Kidney (tissue), 22 donors: ENCODE results near the gene MYRIP. TPM values are rescaled to one million over a fixed set of nuclear protein-coding genes. Genes with fewer than 3 reads are reported as not detected.
A peak's percentile ranks its signal among the peaks of the same experiment; 100 is the strongest.

ENCODE experiments used
- DNase-seq, 5 donors: peaks; one replicate each; pipeline ENCODE4 v3.0.0-alpha.2; 2013 to 2020
- FAIRE-seq: peaks from 2 replicates; lab custom pipeline; 2012; peaks lifted over from hg19 to GRCh38; lab: Jason Lieb, UNC
- H3K27ac ChIP-seq, 2 donors: one replicate each; pipeline ENCODE4 v1.7.0; 2013; ENCODE audit warnings: low read depth in 2 of 2, low read length in 2 of 2, inconsistent platforms in 1 of 2
- H3K27me3 ChIP-seq: one replicate; pipeline ENCODE4 v1.7.1; 2013; ENCODE audit warnings: low read length, inconsistent platforms; ENCODE audit not compliant: control insufficient read depth, insufficient read depth
- H3K36me3 ChIP-seq, 3 donors: one replicate each; pipeline versions ENCODE4 v1.7.0 to v1.7.1; 2013; ENCODE audit warnings: low read length in 3 of 3, control low read depth in 1 of 3, inconsistent platforms in 1 of 3; ENCODE audit not compliant: insufficient read depth in 3 of 3, control insufficient read depth in 2 of 3
- H3K4me1 ChIP-seq, 3 donors: one replicate each; pipeline versions ENCODE4 v1.7.0 to v1.7.1; 2013; ENCODE audit warnings: low read length in 3 of 3, inconsistent platforms in 1 of 3, low read depth in 1 of 3; ENCODE audit not compliant: control insufficient read depth in 2 of 3, insufficient read depth in 2 of 3
- H3K4me3 ChIP-seq, 3 donors: one replicate each; pipeline versions ENCODE4 v1.7.0 to v1.8.1; 2013; ENCODE audit warnings: low read length in 3 of 3, control low read depth in 1 of 3, inconsistent platforms in 1 of 3
- H3K9ac ChIP-seq, 3 donors: one replicate each; pipeline versions ENCODE4 v1.7.0 to v1.7.1; 2013; ENCODE audit warnings: low read length in 3 of 3, control low read depth in 1 of 3, inconsistent platforms in 1 of 3
- H3K9me3 ChIP-seq, 3 donors: one replicate each; pipeline versions ENCODE4 v1.7.0 to v1.7.1; 2013; ENCODE audit warnings: low read length in 3 of 3, control low read depth in 1 of 3, inconsistent platforms in 1 of 3; ENCODE audit not compliant: control insufficient read depth in 2 of 3, insufficient read depth in 1 of 3
- intact Hi-C: fragments of 100-400 bp; cut with DNase I; formaldehyde crosslinking; loops from one replicate; pipeline ENCODE4 v1.11.1; 2022
- long read RNA-seq, 10 donors: library from polyadenylated mRNA in 1 of 10; unstranded in 1 of 10; transcript quantifications; one replicate each; pipeline ENCODE4 v2.0.0 and lab custom pipeline, GENCODE V29; 2021 to 2026
- polyA plus RNA-seq: library from polyadenylated mRNA; stranded (reverse); fragments of 350-450 nt; fragmentation: Illumina TruSeq; extraction: RNeasy Lipid Tissue Mini Kit (QIAGEN cat#74804); gene quantifications from one replicate; pipeline ENCODE4 v1.2.3, GENCODE V29; 2014; ENCODE audit warnings: low read depth, low replicate concordance; ENCODE audit not compliant: insufficient read depth
- total RNA-seq: library from RNA; stranded (reverse); fragmentation: NEBNext Ultra II Directional; extraction: Animal tissue kit (Norgen Biotek cat#: 25700); gene quantifications from one replicate; pipeline ENCODE4 v1.2.1, GENCODE V29; 2021
- TF ChIP-seq, protein P1 (sequence below): IDR thresholded peaks from 3 replicates; pipeline ENCODE4 v1.5.1; 2012; ENCODE audit warnings: mild to moderate bottlenecking, moderate library complexity, borderline replicate concordance; ENCODE audit not compliant: insufficient read depth; ENCODE audit errors: extremely low read depth
- donor health status: control.
- donor health status: control.
- donor health status: control.
- donor health status: control.
- donor health status: control.
- donor health status: DM: yes; HTN: yes; CAD: no.
- donor health status: Normal renal cell carcinoma (clear cell type).

Gene MYRIP
- total RNA-seq, result 6.6 TPM
- 0.92 TPM for polyA plus RNA-seq
- long read RNA-seq, donor 1, result 0 reads
- long read RNA-seq, donor 2, result 0 reads
- long read RNA-seq, donor 3, result 0 reads
- long read RNA-seq, donor 4, result 0 reads
- long read RNA-seq, donor 5, result 0 reads
- long read RNA-seq, donor 6, result 0 reads
- long read RNA-seq, donor 7, full-length matches to known transcripts, result 6 of 12 reads
- long read RNA-seq, donor 7, partial matches to known transcripts, result 1 of 12 reads
- long read RNA-seq, donor 7, other reads (novel, unspliced or antisense), result 5 of 12 reads
- long read RNA-seq, donor 8, result 0 reads
- long read RNA-seq, donor 9, result 0 reads
- long read RNA-seq, donor 10, result 0 reads

DNA sequence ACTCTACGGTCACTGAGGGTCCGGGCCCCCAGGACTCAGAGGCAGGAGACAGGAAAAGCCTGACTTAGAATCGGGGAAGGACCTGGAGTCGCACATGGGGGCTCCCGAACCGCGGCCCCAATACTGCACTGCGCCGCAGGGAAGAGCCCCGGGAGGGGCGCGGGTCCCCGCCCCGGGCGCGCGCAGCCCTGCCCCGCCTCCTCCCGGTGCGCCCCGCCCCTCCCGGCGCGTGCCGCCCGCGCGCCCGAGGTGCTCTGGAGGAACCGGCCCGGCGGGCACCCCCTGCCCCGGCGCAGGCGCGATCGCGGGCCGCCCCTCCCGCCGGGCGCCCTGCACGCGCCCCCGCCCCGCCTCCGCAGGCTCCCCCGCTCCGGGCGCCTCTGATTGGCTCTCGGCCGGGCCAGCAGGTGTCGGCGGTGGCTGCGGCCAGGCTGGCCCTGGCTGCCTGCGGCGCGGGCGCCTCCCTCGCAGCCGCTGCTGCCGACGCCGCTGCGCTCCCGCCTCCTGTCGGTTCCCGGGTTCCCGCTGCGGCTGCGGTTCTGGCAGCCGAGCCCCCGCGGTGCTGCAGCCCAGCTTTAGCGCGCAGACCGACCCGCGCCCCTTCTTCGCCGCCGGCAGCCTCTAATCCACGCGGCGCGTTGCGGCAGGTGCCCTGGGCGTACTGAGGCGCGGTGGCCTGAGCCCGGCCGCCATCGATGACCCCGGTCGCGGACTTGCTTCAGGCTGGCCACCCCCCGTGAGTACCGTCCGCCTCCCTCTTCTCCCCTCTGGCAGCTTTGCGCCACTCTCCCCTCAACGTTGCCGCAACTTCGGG is at the start of gene MYRIP:
Gene MYRIP (plus strand): TSS at position 429 of the 814 bp plus-strand sequence. CDS start 91,208 bp downstream, outside the sequence.
- peaks cover 0 to 9% (median 0%) of the 10 kb centered on the region in 3 donors for H3K4me1 ChIP-seq
- intact Hi-C loops, result no loop called here
- peak within 1 kb of the TSS in 2 of 3 donors; percentile 17 to 18 for H3K9ac ChIP-seq
- peak within 1 kb of the TSS; percentile 44 to 59 (median 56) for H3K4me3 ChIP-seq
- H3K27ac ChIP-seq, result no peak within 1 kb of the TSS
- peaks cover 10% of the 10 kb centered on the region for H3K27me3 ChIP-seq
- TF ChIP-seq, protein P1, sequence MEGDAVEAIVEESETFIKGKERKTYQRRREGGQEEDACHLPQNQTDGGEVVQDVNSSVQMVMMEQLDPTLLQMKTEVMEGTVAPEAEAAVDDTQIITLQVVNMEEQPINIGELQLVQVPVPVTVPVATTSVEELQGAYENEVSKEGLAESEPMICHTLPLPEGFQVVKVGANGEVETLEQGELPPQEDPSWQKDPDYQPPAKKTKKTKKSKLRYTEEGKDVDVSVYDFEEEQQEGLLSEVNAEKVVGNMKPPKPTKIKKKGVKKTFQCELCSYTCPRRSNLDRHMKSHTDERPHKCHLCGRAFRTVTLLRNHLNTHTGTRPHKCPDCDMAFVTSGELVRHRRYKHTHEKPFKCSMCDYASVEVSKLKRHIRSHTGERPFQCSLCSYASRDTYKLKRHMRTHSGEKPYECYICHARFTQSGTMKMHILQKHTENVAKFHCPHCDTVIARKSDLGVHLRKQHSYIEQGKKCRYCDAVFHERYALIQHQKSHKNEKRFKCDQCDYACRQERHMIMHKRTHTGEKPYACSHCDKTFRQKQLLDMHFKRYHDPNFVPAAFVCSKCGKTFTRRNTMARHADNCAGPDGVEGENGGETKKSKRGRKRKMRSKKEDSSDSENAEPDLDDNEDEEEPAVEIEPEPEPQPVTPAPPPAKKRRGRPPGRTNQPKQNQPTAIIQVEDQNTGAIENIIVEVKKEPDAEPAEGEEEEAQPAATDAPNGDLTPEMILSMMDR, result no peak
- H3K36me3 ChIP-seq, result no peaks in the 10 kb centered on the region
- DNase-seq (peak; percentile 75 to 89 (median 81)), FAIRE-seq (no peak)
- H3K9me3 ChIP-seq, result no peaks in the 10 kb centered on the region

DNA sequence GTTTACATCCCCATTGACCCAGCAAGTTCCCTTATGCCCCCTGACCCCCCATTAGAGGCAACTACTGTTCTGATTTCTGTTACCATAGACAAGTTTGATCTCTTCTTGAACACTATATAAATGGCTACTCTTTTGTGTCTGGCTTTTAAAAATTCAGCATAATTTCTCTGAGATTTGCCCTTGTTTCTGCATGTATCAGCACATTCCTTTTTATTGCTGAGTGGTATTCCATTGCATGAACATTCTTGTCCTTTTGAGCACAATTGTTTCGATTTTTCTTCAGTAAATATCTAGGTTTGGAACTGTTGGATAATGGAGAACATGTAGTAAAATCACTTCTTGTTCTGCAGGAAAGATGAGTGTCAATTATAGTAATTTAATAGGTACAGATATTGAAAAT is 49.1 kb upstream of the MYRIP start:
- no peaks in the 10 kb centered on the region for H3K4me1 ChIP-seq
- no peaks in the 10 kb centered on the region for H3K27me3 ChIP-seq
- H3K36me3 ChIP-seq, result no peaks in the 10 kb centered on the region
- DNase-seq, result no peak
- TF ChIP-seq, protein P1, result no peak
- no peak overlapping the region for H3K4me3 ChIP-seq
- intact Hi-C loops, result no loop called here
- no peaks in the 10 kb centered on the region for H3K9me3 ChIP-seq
- no peak for FAIRE-seq
- H3K9ac ChIP-seq, result no peak overlapping the region
- no peak overlapping the region for H3K27ac ChIP-seq

DNA sequence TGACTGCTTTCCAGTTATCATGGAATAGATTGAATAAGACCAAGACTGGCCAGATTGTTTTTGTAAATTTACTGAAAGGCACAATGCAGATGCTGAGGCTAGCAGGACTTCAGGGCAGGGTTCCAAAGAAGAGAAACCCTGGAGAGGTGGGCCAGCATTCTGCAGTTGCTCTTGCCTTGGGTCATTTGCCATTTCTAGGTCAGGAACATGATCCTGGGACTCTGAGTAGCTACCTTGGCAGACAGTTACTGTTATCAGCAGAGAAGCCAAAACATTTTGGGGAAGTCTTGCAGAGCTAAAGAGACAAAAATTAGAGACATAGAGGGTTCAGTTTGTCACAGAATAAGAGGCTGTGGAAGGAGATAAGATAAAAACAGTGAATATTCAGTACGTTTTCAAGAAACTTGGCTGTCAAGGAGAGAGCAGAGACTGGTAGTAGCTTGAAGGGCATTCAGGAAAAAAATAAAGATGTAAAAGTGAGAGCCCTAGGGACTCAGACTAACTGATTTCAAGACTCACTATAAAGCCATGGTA is 46.8 kb upstream of the MYRIP start:
- Histone ChIP-seq H3K9ac (no peak overlapping the region), H3K9me3 (no peaks in the 10 kb centered on the region), H3K4me1 (no peaks in the 10 kb centered on the region), H3K27me3 (no peaks in the 10 kb centered on the region), H3K27ac (no peak overlapping the region), H3K4me3 (no peak overlapping the region), H3K36me3 (no peaks in the 10 kb centered on the region)
- TF ChIP-seq, protein P1, result no peak
- intact Hi-C loops, result no loop called here
- FAIRE-seq, result no peak
- no peak for DNase-seq
